WTC11 (cell line): ENCODE results near the gene SLAMF7. TPM values are rescaled to one million over a fixed set of nuclear protein-coding genes. Genes with fewer than 3 reads are reported as not detected.
"Not testable (repeated sequence)": the region's sequence is repeated elsewhere in the genome, so short reads cannot be mapped to it uniquely, and the experiment has no call there.

Experiments
- ATAC-seq: fragments of 200-7000 bp; cut with Tn5 transposase; 2 replicates; pipeline ENCODE4 v1.10.0; 2021; ENCODE audit warnings: mild to moderate bottlenecking, moderate library complexity
- Bru-seq: library from RNA; stranded (reverse); fragments of 400-500 nt; gene quantifications from one replicate; lab custom pipeline; 2021; lab: Mats Ljungman, UMichigan
- CTCF ChIA-PET: fragments of 300-600 bp; sonication (Branson Sonifier 250); formaldehyde crosslinking; loops from one replicate; lab custom pipeline; 2021; ENCODE audit warnings: antibody characterized with exemption; lab: Charles Lee
- POLR2A ChIA-PET: fragments of 350-600 bp; sonication (Branson Sonifier 250); formaldehyde crosslinking; loops from one replicate; lab custom pipeline; 2021; ENCODE audit warnings: antibody characterized with exemption; lab: Charles Lee
- DNase-seq: peaks from one replicate; pipeline ENCODE4 v3.0.0; 2021; ENCODE audit warnings: low spot score
- H3K27ac Mint-ChIP-seq: 2 replicates; pipeline ENCODE4 v1.8.0; 2021; ENCODE audit warnings: mixed read lengths
- H3K27me3 Mint-ChIP-seq: 2 replicates; pipeline ENCODE4 v1.8.0; 2021; ENCODE audit warnings: low read depth, mild to moderate bottlenecking, moderate library complexity, mixed read lengths
- H3K36me3 Mint-ChIP-seq: 2 replicates; pipeline ENCODE4 v1.8.0; 2021; ENCODE audit warnings: mixed read lengths
- H3K4me1 Mint-ChIP-seq: 2 replicates; pipeline ENCODE4 v1.8.0; 2022; ENCODE audit warnings: mixed read lengths
- H3K4me3 Mint-ChIP-seq: 2 replicates; pipeline ENCODE4 v1.8.0; 2021; ENCODE audit warnings: mild to moderate bottlenecking, moderate library complexity, mixed read lengths
- H3K9me3 Mint-ChIP-seq: 2 replicates; pipeline ENCODE4 v1.8.0; 2021; ENCODE audit warnings: mixed read lengths
- EMX1 ChIP-seq: fragments of 250-450 bp; sonication (Bioruptor Pico); IDR thresholded peaks from 2 replicates; pipeline ENCODE4 v1.8.0; 2021; ENCODE audit warnings: mild to moderate bottlenecking
- FOXP1 ChIP-seq: sonication (generic); formaldehyde crosslinking; IDR thresholded peaks from 2 replicates; pipeline ENCODE4 v1.8.0; 2022; ENCODE audit warnings: missing genetic modification reagents, mild to moderate bottlenecking, moderate library complexity, borderline replicate concordance
- IRF2 ChIP-seq: sonication (generic); formaldehyde crosslinking; IDR thresholded peaks from 2 replicates; pipeline ENCODE4 v1.8.0; 2022; ENCODE audit warnings: low read depth, missing genetic modification reagents, borderline replicate concordance
- NFE2L1 ChIP-seq: sonication (generic); formaldehyde crosslinking; IDR thresholded peaks from 2 replicates; pipeline ENCODE4 v1.8.1; 2023; ENCODE audit warnings: missing genetic modification reagents
- NR1H2 ChIP-seq: sonication (generic); formaldehyde crosslinking; IDR thresholded peaks from 2 replicates; pipeline ENCODE4 v1.9.0; 2021; ENCODE audit warnings: mild to moderate bottlenecking, moderate library complexity, missing genetic modification reagents
- NR3C1 ChIP-seq: sonication (generic); formaldehyde crosslinking; conservative IDR thresholded peaks from 2 replicates; pipeline ENCODE4 v1.8.1; 2023; ENCODE audit warnings: low read depth, mild to moderate bottlenecking, missing genetic modification reagents
- PRRX2 ChIP-seq: fragments of 250-450 bp; sonication (Bioruptor Pico); IDR thresholded peaks from 2 replicates; pipeline ENCODE4 v1.8.0; 2021; ENCODE audit warnings: mild to moderate bottlenecking
- RORB ChIP-seq: fragments of 250-450 bp; sonication (Bioruptor Pico); IDR thresholded peaks from 2 replicates; pipeline ENCODE4 v1.9.0; 2021; ENCODE audit warnings: mild to moderate bottlenecking
- SMAD3 ChIP-seq: sonication (generic); formaldehyde crosslinking; IDR thresholded peaks from 2 replicates; pipeline ENCODE4 v1.8.0; 2022; ENCODE audit warnings: missing genetic modification reagents, mild to moderate bottlenecking, borderline replicate concordance
- SMAD4 ChIP-seq: sonication (generic); formaldehyde crosslinking; IDR thresholded peaks from 2 replicates; pipeline ENCODE4 v1.8.0; 2022; ENCODE audit warnings: mild to moderate bottlenecking, missing genetic modification reagents
- SOX15 ChIP-seq: fragments of 250-450 bp; sonication (Bioruptor Pico); IDR thresholded peaks from 2 replicates; pipeline ENCODE4 v1.9.0; 2021; ENCODE audit warnings: mild to moderate bottlenecking
- ZBTB21 ChIP-seq: sonication (generic); formaldehyde crosslinking; IDR thresholded peaks from 2 replicates; pipeline ENCODE4 v1.8.1; 2023; ENCODE audit warnings: mild to moderate bottlenecking, missing genetic modification reagents, borderline replicate concordance
- ZNF121 ChIP-seq: sonication (generic); formaldehyde crosslinking; IDR thresholded peaks from 2 replicates; pipeline ENCODE4 v1.8.0; 2023; ENCODE audit warnings: missing genetic modification reagents
- ZNF232 ChIP-seq: sonication (generic); formaldehyde crosslinking; IDR thresholded peaks from 2 replicates; pipeline ENCODE4 v1.8.0; 2022; ENCODE audit warnings: mild to moderate bottlenecking, missing genetic modification reagents
- long read RNA-seq, 3 experiments: library from RNA in 1 of 3; library from capped mRNA in 1 of 3; library from polyadenylated mRNA in 1 of 3; unstranded in 2 of 3; stranded (forward) in 1 of 3; transcript quantifications; one replicate each; pipeline ENCODE4 v2.0.0, GENCODE V29; 2021
- total RNA-seq: library from RNA; stranded (reverse); gene quantifications from 3 replicates; pipeline ENCODE4 v1.2.3, GENCODE V29; 2021
- TF ChIP-seq, protein P1 (sequence below): sonication (generic); formaldehyde crosslinking; IDR thresholded peaks from 2 replicates; pipeline ENCODE4 v1.8.0; 2023; ENCODE audit warnings: mild to moderate bottlenecking, missing genetic modification reagents
- TF ChIP-seq, protein P2 (sequence below): fragments of 250-450 bp; sonication (Bioruptor Pico); conservative IDR thresholded peaks from 2 replicates; pipeline ENCODE4 v1.9.0; 2021; ENCODE audit warnings: mild to moderate bottlenecking
- TF ChIP-seq, protein P3 (sequence below): fragments of 250-450 bp; sonication (Bioruptor Pico); IDR thresholded peaks from 2 replicates; pipeline ENCODE4 v1.9.0; 2021; ENCODE audit warnings: moderate library complexity, mild to moderate bottlenecking, inconsistent platforms, borderline replicate concordance
- TF ChIP-seq, protein P4 (sequence below): sonication (generic); formaldehyde crosslinking; IDR thresholded peaks from 2 replicates; pipeline ENCODE4 v1.8.1; 2023; ENCODE audit warnings: mild to moderate bottlenecking, missing genetic modification reagents, borderline replicate concordance
- TF ChIP-seq, protein P5 (sequence below): sonication (generic); formaldehyde crosslinking; conservative IDR thresholded peaks from 2 replicates; pipeline ENCODE4 v1.8.1; 2022; ENCODE audit warnings: mild to moderate bottlenecking, missing genetic modification reagents
- TF ChIP-seq, protein P6 (sequence below): fragments of 200-600 bp; IDR thresholded peaks from 2 replicates; pipeline ENCODE4 v1.8.0; 2022; ENCODE audit warnings: antibody characterized with exemption

Gene SLAMF7
- total RNA-seq (0.07 to 0.15 TPM in 2 of 3 replicates, not detected in the other), Bru-seq, nascent RNA (not detected)
- long read RNA-seq, experiment 1: 0 reads
- long read RNA-seq, experiment 2: 0 reads
- long read RNA-seq, experiment 3: 0 reads

DNA sequence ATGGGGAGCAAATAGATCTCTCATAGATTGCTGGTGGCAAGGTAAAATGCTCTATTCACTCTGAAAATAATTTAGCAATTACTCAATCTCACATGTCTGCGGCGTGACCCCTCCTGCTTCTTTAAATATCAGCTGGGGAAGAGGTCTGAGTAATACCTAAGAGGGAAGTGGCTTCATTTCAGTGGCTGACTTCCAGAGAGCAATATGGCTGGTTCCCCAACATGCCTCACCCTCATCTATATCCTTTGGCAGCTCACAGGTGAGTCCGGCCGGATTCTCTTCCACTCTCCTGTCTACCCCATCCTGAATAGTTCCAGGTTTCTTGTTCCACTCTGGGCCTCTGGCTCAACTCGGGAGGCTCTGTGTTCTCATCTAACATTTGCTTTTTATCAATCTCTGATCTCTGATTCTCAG, at the start of gene SLAMF7:
Gene SLAMF7, plus strand, starts transcription at position 150 of the 414 bp plus-strand sequence. Its CDS starts 55 bp downstream, at position 205.
- Mint-ChIP-seq H3K4me3 (no peak within 1 kb of the TSS), H3K36me3 (peaks cover 20% of the 10 kb centered on the region)
- TF ChIP-seq FOXP1 (CRISPR knock-in tag): no peak
- TF ChIP-seq ZNF232 (CRISPR knock-in tag): no peak
- TF ChIP-seq SMAD3 (CRISPR knock-in tag): no peak
- TF ChIP-seq NFE2L1 (CRISPR knock-in tag): no peak
- TF ChIP-seq, protein P1, sequence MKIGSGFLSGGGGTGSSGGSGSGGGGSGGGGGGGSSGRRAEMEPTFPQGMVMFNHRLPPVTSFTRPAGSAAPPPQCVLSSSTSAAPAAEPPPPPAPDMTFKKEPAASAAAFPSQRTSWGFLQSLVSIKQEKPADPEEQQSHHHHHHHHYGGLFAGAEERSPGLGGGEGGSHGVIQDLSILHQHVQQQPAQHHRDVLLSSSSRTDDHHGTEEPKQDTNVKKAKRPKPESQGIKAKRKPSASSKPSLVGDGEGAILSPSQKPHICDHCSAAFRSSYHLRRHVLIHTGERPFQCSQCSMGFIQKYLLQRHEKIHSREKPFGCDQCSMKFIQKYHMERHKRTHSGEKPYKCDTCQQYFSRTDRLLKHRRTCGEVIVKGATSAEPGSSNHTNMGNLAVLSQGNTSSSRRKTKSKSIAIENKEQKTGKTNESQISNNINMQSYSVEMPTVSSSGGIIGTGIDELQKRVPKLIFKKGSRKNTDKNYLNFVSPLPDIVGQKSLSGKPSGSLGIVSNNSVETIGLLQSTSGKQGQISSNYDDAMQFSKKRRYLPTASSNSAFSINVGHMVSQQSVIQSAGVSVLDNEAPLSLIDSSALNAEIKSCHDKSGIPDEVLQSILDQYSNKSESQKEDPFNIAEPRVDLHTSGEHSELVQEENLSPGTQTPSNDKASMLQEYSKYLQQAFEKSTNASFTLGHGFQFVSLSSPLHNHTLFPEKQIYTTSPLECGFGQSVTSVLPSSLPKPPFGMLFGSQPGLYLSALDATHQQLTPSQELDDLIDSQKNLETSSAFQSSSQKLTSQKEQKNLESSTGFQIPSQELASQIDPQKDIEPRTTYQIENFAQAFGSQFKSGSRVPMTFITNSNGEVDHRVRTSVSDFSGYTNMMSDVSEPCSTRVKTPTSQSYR (CRISPR knock-in tag): no peak
- TF ChIP-seq, protein P2, sequence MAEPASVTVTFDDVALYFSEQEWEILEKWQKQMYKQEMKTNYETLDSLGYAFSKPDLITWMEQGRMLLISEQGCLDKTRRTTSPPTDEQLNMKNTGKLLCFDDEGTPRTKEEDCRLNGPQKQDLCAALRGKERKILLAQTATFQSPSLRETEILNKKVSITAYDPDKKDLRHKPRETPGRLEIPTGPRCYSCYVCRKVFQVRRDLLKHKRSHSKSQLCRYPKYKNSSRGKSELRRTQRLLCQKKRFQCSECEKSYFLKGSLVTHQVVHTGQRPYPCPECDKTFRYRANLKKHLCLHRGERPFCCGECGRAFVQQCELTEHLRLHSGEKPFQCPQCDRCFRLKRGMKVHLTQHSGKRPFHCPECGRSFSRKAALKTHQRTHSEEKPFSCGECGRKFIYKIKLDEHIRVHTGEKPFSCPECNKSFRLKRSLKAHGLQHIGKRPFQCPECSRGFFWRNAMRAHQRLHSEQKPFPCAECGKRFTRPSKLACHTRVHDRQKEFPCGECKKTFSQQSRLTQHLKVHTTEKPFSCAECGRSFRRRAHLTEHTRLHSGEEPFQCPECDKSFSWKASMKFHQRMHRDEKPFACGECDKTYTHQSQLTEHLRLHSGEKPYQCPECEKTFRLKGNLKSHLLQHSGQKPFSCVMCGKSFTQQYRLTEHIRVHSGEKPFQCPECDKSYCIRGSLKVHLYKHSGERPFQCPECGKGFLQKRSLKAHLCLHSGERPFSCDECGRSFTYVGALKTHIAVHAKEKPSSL: no peak
- TF ChIP-seq ZBTB21 (CRISPR knock-in tag): no peak
- TF ChIP-seq, protein P3, sequence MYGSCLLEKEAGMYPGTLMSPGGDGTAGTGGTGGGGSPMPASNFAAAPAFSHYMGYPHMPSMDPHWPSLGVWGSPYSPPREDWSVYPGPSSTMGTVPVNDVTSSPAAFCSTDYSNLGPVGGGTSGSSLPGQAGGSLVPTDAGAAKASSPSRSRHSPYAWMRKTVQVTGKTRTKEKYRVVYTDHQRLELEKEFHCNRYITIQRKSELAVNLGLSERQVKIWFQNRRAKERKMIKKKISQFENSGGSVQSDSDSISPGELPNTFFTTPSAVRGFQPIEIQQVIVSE: no peak
- no peak for TF ChIP-seq IRF2
- no peak for TF ChIP-seq RORB
- no peak for TF ChIP-seq ZNF121 (CRISPR knock-in tag)
- no peak for TF ChIP-seq SMAD4
- TF ChIP-seq, protein P4, sequence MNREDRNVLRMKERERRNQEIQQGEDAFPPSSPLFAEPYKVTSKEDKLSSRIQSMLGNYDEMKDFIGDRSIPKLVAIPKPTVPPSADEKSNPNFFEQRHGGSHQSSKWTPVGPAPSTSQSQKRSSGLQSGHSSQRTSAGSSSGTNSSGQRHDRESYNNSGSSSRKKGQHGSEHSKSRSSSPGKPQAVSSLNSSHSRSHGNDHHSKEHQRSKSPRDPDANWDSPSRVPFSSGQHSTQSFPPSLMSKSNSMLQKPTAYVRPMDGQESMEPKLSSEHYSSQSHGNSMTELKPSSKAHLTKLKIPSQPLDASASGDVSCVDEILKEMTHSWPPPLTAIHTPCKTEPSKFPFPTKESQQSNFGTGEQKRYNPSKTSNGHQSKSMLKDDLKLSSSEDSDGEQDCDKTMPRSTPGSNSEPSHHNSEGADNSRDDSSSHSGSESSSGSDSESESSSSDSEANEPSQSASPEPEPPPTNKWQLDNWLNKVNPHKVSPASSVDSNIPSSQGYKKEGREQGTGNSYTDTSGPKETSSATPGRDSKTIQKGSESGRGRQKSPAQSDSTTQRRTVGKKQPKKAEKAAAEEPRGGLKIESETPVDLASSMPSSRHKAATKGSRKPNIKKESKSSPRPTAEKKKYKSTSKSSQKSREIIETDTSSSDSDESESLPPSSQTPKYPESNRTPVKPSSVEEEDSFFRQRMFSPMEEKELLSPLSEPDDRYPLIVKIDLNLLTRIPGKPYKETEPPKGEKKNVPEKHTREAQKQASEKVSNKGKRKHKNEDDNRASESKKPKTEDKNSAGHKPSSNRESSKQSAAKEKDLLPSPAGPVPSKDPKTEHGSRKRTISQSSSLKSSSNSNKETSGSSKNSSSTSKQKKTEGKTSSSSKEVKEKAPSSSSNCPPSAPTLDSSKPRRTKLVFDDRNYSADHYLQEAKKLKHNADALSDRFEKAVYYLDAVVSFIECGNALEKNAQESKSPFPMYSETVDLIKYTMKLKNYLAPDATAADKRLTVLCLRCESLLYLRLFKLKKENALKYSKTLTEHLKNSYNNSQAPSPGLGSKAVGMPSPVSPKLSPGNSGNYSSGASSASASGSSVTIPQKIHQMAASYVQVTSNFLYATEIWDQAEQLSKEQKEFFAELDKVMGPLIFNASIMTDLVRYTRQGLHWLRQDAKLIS (CRISPR knock-in tag): no peak
- no peak for TF ChIP-seq PRRX2 (CRISPR knock-in tag)
- TF ChIP-seq EMX1 (CRISPR knock-in tag): no peak
- TF ChIP-seq, protein P5, sequence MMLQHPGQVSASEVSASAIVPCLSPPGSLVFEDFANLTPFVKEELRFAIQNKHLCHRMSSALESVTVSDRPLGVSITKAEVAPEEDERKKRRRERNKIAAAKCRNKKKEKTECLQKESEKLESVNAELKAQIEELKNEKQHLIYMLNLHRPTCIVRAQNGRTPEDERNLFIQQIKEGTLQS (CRISPR knock-in tag): no peak
- TF ChIP-seq NR1H2 (CRISPR knock-in tag): no peak
- no peak for TF ChIP-seq SOX15 (CRISPR knock-in tag)
- TF ChIP-seq NR3C1: no peak
- TF ChIP-seq, protein P6, sequence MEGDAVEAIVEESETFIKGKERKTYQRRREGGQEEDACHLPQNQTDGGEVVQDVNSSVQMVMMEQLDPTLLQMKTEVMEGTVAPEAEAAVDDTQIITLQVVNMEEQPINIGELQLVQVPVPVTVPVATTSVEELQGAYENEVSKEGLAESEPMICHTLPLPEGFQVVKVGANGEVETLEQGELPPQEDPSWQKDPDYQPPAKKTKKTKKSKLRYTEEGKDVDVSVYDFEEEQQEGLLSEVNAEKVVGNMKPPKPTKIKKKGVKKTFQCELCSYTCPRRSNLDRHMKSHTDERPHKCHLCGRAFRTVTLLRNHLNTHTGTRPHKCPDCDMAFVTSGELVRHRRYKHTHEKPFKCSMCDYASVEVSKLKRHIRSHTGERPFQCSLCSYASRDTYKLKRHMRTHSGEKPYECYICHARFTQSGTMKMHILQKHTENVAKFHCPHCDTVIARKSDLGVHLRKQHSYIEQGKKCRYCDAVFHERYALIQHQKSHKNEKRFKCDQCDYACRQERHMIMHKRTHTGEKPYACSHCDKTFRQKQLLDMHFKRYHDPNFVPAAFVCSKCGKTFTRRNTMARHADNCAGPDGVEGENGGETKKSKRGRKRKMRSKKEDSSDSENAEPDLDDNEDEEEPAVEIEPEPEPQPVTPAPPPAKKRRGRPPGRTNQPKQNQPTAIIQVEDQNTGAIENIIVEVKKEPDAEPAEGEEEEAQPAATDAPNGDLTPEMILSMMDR: no peak
- TF ChIP-seq, all 79 proteins: peak for 0
- ChIA-PET POLR2A (no interaction called here), CTCF (interaction anchor here (2.0 kb wide), 1 partner anchor 38 kb away, joined by 4 read pairs; no protein-coding TSS in a partner anchor)
- ATAC-seq: no peak
- Mint-ChIP-seq H3K27me3 (peaks cover 9% of the 10 kb centered on the region; the same call in 1 of the 2 replicates), H3K9me3 (peaks cover 35% of the 10 kb centered on the region), H3K4me1 (no peaks in the 10 kb centered on the region), H3K27ac (no peak within 1 kb of the TSS)
- no peak for DNase-seq

GRCh38 chr1:160692390-160692789, 46.7 kb upstream of the SLAMF7 start:
- ATAC-seq, H3K36me3 Mint-ChIP-seq, H3K27me3 Mint-ChIP-seq, POLR2A ChIA-PET, H3K4me3 Mint-ChIP-seq, H3K27ac Mint-ChIP-seq: not testable (repeated sequence)
- CTCF ChIA-PET: interaction anchor here (2.4 kb wide), 1 partner anchor 11 kb away, joined by 11 read pairs; no protein-coding TSS in a partner anchor
- Mint-ChIP-seq H3K4me1 (peaks cover 19% of the 10 kb centered on the region), H3K9me3 (peaks cover 10% of the 10 kb centered on the region)
- DNase-seq: peak; percentile 27
